Endometrium (tissue), 2 donors: ENCODE data around the gene CFAP43.

Source experiments
- FAIRE-seq: peaks from 2 replicates; lab custom pipeline; 2012; peaks lifted over from hg19 to GRCh38; lab: Jason Lieb, UNC
- donor health status: control.
- donor health status: control.

CFAP43 gene

DNA sequence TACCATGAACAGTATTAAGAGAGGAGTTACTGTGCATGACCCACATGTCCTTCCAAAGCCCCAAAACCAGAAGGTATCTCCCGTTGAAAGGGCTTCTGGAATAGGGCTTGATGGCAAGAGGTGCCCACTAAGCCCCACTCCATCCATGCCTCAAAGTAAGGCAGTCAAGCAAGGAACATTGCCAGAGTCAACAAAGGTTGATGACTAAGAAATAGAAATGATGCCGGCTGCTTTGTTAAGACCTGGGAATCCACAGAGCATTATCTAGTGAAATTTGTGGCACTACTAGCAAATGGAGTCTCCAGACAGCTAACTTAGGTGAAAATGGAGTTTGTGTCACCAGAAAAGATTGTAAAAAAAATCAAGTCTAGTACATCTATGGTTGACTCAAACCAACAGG is 104.0 kb downstream of the CFAP43 start:
- no peak for FAIRE-seq

DNA sequence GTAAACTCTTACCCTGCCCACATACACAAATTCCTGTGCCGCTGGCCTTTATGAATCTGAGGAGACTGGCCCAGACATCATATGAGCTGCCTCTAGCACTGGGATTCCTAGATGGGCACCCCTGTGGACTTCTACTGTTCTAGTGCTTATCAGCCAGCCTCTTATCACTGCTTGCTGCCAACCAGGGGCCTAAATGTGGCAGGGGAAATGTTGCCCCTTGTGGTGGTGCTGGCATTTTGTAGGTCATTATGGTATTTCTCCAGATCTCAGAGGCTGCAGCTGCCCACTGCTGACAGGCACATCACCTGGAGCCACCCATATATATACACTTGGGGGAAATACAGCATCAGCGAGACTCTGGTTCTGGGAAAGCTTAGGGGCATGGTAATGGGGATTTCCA is 104.8 kb downstream of the CFAP43 start:
- FAIRE-seq = no peak

DNA sequence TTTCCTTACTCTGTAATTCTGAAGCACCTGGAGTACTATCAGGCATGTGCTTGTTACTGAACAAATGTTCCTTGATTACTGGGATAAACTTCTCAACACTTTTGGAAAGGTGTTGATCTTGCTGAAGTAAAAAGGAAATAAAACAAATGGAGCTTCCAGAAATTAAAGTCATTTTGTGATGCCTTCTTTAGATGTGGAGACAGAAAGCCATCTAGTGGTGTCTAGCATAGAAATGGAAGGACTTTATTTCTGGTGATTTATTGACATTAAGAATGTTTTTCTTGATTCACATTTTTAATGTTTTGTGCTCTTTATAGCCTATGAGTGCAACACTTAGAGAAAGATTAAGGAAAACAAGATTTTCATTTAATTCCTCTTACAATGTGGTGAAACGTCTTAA is 108.8 kb downstream of the CFAP43 start:
- FAIRE-seq = no peak

DNA sequence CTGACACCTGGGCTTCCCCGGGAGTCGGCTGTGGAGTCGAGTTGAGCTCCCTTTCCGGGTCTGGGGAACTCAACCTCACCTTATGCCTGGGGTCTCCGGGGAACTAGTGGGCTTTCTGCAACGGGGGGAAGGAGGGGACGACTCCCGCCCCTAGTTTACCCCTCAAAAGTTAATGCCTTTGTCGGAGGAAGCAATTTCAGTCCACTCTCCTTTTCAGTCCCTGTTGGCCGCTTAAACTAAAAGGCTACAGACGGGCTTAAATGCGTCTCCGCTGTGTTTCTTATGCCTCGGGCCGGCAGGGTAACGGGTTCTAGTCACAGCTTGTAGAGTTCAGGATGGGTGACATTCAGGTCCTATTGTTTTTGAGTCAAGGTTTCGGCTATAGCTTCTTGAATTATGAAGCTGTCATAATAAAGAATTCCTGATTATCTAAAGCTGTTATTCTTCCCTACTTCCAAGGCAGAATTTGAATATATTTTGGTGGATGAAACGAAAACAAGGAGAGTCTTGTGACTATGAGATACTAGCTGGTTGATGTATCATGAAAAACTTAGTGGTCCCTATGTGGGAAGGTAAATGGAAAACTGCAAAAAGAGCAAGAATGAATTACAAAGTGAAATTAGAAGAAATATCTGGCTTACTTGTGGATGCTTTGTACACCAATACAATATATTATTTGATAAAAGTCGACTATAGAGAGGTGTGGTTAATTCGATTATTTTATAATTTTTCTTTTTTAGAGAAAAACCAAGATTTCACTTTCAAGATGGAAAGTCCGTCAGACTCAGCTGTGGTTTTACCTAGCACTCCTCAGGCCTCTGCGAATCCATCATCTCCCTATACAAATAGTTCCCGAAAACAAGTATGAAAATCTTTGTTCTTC is 109.7 kb downstream of the CFAP43 start:
- no peak for FAIRE-seq

DNA sequence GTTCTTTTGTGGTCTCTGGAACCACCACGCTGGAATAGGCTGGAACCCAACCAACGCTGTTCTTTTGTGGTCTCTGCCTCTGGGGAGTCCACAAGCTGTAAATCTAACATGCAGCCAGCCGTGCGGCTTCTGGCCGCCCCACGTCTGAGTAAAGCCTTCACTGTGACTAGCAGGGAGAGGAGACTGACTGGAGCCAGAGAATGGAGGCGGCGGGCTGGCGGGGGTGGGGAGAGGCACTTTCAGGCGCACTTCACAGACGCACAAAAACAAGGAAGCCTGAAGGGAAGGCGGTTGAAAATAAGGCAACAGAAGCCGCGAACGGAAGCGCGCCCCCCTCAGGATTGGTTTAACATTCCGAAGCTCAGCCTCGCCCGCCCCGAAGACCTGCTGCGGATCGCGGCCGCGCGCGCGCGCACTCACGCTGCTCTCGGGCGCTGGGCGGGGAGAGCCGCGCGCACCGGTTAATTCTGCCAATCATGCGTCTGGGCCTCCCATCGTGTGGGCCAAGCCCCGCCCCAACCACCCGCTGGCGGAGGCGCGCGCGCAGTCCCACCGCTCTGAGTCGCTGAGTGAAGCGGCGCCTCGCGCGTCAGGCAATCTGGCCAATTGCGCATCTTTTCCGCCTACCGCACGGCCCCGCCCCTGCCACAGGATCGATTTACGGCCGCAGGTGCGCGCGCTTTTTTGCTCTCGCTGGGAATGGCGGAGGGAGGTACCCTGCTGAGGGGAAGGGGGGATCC is 110.5 kb downstream of the CFAP43 start, which contains the start of gene SFR1:
TSS of gene SFR1 (plus strand) at position 687 of the 740 bp plus-strand sequence. CDS start at position 700, 13 bp downstream.
- FAIRE-seq = peak; percentile 93

DNA sequence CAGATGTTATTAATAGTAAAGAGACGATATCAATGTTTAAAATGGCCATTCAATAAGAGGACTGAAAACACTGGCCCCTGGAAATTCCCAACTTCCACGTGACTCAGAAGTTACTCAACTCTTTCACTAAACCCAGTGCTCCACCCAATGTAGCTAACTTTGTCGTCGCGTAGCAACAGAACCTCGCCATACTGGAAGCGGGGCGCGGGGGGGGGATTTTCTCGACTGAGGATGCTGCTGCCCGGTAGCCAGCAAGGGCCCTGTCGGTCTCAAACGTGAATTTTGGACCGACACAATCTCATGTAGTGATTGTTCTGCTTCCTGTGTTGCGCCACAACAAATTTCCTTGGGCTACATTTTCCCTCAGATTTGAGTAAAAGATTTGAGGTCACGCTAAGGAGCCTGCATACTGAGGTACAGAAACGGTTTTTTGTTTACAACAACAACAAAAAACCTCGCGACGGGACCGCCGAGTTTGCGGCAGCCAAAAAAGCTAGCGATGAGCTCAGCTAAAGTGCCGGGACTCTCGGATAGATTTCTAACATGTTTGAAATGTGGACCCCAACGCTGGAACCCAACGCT is 111.2 kb downstream of the CFAP43 start:
- peak; percentile 89 for FAIRE-seq

DNA sequence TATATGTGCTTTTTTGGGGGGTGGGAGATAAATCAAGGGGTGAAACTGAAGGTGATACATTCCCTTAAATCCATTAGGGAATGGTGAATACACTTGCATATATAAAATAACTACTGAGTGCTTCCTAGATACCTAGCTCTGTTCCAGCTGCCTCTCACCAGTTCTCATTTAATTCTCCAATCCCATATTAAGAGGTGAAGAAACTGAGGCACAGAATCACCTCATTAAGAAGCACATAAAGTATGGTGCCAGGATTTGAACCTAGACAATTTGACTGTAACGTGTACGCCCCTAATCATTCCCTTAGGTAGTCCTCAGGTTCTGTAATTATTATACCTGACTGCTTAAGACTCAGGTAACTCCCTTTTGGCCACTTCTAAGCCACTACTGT is 111.7 kb downstream of the CFAP43 start:
- FAIRE-seq = no peak

DNA sequence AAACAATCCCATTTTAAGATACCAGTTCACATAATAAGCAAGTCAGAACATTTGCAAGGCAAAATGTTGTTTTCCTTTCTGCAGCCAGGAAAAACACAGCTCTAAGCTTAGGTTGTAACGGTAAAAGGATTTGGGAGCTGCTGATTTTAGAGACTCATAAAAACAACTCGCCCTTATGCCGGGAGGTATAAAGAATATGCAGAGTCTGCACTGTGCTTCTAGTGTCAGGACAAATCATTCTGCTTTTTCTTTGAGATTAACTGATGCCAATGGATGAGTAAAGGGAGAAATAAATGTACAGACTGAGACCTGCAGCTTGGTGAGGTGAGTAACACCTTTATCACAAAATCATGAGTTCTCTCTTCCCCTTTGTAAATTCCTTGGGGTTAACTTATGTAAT is 112.2 kb downstream of the CFAP43 start:
- FAIRE-seq = no peak

DNA sequence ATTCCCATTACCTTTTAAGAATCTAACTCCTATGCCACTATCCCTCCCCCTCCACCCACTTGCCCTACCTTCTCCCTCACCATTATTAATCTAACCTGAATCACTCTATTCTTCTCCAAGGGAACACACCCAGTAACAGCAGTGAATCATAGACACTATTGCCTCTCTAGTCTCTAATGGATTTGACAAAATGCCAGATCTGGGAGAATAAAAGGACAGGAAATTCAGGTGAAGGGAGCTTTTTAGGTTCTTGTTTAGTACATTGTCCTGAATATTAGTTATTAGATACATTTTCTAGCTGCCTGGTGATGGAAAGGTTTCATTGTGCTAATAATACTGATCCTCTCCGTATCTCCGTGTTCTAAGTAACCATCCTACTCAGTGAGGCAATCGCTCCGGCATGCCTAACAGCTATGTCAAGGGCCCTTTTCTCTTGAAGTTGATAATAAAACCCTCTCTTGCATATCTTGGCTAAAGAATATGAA is 114.3 kb downstream of the CFAP43 start:
- FAIRE-seq = no peak

DNA sequence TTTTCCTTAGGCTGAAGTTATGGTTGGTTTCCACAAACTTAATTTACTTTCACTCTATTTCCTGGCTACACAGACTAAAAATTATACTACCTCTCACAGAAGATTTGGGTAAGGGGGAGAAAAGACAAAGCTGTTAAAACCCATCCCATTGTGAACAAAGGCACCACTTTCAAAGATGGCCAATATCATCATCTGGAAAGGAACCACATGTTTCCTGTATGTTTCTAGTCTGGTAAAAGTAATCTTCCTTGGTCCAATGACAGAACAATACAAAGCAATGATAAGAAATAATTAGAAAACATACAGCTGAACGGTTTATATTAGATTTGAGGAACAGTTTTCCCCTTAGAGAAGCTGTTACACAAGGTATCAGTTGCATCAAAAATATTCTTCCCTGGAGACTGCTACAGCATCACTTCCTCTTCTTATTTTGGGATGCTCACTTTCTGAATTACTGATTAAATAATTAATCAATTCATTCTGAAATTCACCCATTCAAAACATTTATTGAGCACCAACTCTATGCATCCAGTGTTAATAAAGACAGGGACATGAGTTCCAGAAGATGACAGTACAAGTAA is 118.7 kb downstream of the CFAP43 start:
- FAIRE-seq = no peak

DNA sequence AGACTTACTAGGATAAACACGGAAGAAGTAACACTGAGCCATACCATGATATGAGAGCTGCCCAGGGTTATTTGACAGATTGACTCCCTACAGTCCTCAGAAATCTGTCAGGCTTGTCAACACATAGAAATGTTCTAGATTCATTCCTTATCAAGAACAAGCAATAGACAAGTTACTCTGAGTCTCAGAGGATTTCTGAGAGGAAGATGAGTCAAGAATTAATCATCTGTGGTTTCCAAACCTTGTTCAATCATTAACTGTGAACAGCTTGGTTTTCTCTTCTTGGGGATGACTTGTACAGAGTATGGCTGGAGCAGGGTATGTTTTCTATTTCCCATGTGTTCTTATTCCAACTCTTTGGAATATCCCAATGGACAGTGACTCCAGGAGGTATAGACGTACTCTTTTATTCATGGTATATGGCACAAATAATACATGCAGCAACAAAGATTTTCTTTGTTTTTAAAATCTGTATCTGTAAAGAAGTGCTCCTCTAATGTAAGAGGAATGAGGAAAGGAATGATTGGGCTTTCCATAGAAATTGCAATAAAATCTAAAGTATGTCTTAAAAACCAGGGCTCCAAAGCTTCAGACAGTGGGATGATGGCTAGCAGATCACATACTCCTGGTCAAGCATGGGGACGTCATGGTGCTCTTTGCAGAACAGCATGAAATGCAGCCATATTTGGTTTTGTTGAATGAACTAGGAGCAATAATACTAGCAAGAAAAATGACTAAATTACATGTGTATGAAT is 122.1 kb downstream of the CFAP43 start:
- FAIRE-seq = no peak

DNA sequence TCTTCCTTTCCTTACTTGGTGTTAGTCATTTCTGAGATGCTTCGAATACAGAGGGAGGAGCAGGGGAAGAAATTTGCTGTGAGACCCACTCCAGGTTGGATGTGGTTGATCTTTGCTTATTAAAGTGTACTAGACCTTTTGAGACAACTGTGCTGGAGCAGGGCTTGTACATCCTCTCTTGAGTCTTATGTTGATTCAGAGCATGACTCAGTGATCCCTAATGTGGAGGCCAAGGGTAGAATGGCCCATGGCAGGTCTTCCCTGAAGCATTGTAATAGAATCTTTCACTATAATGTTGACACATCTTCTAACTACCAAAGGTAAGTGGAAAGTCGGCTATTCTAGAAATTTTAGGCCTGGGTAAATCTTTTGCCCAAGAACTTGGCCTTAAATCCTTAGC is 127.2 kb downstream of the CFAP43 start:
- no peak for FAIRE-seq

DNA sequence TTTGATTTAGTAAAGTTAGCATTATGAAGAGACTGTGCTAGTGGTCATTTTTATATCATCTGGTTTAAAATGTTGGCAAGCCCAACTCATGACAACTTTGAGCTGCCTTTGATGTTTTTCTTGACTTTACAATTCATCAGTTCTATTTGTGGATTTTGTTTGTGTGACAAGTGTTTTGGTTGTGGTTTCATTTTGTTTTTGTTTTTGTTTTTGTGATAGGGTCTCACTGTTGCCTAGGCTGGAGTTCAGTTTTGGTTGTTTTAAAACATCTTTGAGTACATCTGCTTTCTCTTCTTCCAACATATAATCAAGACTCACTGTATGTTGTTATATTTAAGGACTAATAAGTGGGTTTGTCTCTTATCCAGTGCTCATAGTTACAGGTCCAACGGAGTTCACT is 127.7 kb downstream of the CFAP43 start:
- FAIRE-seq = peak; percentile 15

DNA sequence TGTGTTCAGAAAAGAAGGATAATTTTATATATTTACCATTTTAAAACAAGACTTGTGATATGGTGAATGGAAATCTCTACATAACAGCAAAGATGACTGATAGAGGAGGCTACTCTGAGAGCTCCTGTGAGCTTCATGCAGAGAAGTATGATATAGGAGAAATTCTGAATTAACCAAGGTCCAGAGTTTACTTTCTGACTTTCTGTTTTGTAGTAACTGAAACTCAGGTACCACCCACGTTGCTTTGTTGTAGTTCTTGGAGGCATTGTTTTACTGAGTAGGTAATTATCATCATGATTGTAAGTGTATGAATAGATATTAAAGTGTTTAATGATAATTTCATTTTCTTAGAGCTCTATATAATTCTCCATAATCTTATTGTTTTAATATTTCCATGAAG is 128.2 kb downstream of the CFAP43 start:
- no peak for FAIRE-seq

DNA sequence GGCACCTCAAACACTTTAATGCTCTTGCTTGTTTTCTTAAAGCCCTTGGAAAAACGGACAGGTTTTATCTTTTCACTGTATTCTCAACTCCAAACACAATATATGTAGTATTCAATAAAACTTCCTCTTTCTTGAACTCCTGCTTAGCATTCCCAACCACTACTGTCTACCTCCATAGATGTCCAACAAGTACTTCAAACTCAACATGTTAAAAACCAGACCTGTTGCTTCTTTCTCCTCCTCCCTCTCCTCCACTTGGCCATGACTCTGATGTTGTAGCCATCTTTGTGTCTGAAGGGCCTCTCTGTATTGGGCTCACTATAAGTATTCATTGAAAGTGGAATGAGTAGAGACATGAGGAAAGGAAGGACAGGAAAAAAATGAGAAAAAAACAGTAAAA is 130.3 kb downstream of the CFAP43 start:
- no peak for FAIRE-seq

DNA sequence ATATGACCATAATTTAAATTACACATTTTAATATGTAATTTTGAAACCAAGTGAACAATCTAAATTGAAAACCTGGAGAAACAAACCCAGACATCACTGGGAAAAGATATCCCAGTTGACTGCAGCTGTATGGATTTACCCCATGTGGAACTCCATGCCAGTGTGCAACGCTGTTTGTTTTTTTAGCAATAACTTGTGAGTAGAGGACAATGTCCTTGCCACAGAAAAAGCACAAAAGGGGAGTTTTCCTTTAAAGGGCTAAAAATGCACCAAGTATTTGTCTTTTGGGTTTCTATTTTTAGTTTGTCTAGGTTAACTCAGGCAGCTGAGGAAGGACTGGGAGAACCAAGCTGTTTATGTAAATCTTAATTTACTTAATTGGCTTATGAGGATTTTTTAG is 131.4 kb downstream of the CFAP43 start:
- no peak for FAIRE-seq

DNA sequence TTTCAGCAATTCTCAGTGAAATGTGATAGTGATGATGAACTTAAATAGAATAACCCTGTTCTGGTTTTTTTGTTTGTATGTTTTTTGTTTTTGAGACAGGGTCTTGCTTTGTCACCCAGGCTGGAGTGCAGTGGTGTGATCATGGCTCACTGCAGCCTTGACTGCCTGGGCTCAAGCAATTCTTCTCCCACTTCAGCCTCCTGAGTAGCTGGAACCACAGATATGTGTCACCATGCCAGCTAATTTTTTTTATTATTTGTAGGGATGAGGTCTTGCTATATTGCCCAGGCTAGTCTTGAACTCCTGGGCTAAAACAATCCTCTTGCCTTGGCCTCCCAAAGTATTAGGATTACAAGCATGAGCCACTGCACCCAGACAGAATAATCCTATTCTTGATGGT is 132.2 kb downstream of the CFAP43 start:
- no peak for FAIRE-seq

DNA sequence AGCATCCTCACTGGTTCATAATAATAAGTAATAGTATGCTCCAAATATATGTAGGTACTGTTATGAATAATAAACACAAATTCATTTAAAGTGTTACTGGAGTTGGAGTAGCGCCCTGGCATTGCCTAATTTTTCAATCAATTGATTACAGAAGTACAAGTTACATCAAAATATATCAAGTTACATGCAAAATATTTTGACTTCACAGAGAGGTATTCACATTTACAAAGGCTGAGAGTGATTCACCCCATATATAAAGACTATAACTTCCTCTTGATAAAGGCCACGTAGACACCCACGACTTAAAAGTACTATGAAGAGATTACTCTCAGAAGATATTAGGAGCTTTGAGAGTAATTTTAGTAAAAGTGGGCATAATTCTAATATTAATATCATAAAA is 132.9 kb downstream of the CFAP43 start:
- FAIRE-seq = no peak

DNA sequence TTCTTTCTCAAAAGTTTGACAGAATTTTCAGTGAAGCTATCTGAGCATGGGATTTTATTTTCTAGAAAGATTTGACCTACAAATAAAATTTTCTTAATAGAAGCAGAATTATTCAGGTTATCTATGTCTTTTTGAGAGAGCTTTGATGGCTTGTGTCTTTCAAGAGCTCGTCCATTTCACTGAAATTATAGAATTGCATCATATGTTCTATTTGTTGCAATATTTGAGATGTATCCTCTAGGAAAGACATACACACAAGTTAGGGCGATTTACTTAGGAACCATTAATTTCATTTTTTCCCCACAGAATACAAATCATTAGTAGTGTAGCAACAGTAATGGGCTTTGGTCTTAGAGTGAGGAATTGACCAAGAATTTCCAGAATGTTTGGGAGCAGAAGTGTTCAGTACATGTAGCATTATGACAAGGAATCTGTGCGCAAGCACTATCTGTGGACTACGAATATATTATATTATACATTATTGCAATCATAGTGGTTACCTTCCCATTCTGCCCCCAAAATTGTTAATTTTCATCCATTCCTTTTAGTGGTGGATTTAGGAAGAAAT is 133.7 kb downstream of the CFAP43 start:
- no peak for FAIRE-seq

DNA sequence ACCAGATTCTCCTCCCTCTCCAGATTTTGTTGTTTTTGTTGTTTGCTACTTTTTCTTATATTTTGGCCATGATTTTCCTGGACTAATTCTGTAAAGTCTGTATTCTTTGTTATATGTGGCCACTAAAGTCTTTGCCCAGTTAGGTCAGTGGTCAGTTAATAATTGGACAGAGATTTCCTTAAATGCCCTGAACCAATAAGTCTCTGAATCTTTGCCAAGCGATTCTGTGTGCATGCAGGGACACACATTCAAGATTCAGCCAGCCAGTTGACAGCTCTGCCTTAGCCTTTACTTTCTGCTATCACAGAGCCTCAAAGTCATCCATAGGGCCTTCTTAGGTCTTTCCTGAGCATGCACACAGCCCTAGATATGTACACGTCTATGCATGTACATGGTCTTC is 135.5 kb downstream of the CFAP43 start:
- no peak for FAIRE-seq

DNA sequence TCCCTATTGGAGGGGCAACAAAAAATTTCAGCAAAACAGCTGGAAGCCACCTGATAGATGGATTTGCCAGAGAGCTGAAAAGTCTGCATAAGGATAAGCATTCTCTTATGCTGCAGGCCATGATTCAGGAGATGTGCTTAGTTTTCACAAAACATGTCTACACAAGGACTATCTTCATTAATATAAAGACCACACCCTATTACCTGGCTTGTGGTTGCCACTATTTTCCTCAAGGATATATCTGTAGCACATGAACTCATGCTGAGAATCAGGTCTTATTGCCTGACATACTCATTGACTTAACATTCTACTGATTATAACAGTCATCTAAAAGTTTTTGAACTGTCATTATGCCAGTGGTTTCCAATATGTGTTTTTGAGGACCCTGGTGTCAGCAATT is 139.4 kb downstream of the CFAP43 start:
- no peak for FAIRE-seq
